NCI-H748 (cell line): ENCODE data around the gene ACSL6.

Experiments
- DNase-seq: peaks from one replicate; lab custom pipeline; 2025; ENCODE audit not compliant: unreplicated experiment; lab: John Stamatoyannopoulos, UW

Gene ACSL6

GRCh38 chr5:131984956-131985665 is 26.3 kb downstream of the ACSL6 start:
- no peak for DNase-seq

- no peak for DNase-seq
Observed at GRCh38 chr5:131983244-131983771, 28.1 kb downstream of the ACSL6 start.

- no peak for DNase-seq
Observed at GRCh38 chr5:131981516-131981915, 29.9 kb downstream of the ACSL6 start.

GRCh38 chr5:131980696-131981095 is 30.8 kb downstream of the ACSL6 start:
- no peak for DNase-seq

DNA sequence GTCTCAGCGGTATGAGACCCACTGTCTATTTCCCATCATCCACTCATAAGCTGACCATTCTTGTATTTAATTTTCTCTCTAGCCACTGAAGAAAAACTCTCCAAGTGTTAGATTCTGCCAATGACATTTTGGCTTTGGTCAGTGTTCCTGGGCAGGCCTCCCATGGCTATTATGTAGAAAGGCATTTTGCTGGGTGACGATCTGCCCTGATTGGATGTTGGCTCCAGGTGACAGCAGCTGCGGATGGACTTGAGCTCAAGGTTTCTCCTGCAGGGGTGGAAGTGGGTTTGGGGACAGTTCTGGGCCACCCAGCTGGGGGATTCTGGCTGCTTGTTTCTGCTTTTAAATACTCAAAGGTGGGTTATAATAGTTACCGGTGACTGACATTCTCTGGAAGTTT is 31.6 kb downstream of the ACSL6 start:
- DNase-seq: no peak

DNA sequence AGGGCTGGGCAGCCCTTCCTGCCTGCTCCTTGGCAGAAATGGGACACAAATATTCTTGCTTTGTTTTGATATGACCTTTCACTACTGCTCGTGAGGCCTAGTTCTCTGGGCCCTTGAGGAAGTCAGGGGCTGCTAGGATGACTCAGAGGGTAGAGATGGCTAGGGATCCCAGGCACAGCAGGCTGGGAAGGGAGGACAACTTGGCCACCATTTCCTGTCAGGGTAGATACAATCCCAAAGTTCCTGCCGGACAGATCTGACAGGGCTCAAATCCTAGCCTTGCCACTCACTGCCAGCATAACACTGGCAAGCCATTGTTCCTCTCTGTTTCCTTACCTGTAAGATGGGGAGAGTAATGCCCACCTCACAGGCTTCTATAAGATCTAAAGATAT is 34.2 kb downstream of the ACSL6 start:
- no peak for DNase-seq

- DNase-seq: no peak
Observed at GRCh38 chr5:131976414-131977211, 34.8 kb downstream of the ACSL6 start.

- no peak for DNase-seq
Observed at GRCh38 chr5:131974956-131975726, 36.3 kb downstream of the ACSL6 start.

DNA sequence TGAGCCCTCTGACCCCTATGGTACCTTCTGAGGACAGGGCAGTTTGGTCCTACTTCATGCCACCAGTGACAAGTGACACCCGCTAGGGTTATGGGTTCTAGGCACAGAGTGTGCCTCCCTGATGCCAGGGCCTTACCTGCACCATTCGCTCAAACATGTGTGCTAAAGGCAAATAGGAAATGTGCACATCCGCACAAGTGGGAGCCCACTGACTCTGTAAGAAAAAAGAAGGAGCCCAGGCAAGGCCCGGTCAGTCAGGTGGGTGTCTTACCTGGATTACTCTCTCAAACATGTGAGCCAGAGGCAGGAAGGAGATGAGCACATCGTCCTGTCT is 36.9 kb downstream of the ACSL6 start:
- DNase-seq: no peak

DNA sequence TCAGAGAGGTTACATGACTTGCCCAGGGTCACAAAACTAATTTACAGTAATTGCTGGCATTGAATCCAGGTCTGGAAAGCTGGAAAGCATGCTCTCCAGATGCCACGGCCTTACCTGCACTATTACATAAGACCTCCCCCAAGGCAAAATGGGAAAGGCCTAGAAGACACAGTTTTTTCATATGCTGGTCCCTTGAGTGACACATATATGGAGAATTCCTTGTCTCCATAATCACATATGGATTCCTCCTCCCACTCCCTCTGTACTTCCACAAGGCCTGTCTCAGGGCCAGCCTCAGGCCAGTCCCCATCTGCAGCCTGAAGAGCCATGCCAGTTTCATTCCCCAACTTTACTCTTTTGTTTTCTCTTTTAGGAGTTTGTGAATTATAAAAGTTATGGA is 37.4 kb downstream of the ACSL6 start:
- DNase-seq: no peak

DNA sequence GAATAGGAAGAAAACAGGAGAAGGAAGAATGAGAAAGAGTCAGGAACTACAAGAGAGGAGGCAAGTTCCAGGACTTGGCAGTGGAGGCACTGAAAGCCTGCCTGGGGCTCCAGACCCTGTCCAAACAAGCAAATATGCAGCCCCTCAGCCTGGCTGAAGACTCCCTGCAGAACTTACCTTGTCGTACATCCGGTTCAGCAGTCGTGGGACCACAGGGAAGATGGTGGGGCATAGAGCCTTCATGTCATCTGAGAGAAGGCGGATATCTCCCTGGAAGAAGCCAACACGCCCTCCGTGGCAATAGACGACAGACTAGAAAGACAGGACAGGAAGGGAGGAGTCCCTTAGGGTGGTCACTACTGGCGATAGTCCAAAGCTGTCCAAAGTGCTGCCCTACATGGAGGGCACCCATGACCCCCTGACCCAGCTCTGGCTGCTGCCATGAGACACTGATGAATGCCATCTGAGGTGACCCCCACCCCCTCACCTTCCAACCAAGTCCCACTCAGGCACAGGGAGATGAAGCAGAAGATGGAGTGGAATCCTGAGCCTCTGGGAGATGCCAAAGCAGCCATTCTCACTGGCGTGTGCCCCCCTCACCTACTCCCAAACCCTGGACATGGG is 38.3 kb downstream of the ACSL6 start:
- no peak for DNase-seq

DNA sequence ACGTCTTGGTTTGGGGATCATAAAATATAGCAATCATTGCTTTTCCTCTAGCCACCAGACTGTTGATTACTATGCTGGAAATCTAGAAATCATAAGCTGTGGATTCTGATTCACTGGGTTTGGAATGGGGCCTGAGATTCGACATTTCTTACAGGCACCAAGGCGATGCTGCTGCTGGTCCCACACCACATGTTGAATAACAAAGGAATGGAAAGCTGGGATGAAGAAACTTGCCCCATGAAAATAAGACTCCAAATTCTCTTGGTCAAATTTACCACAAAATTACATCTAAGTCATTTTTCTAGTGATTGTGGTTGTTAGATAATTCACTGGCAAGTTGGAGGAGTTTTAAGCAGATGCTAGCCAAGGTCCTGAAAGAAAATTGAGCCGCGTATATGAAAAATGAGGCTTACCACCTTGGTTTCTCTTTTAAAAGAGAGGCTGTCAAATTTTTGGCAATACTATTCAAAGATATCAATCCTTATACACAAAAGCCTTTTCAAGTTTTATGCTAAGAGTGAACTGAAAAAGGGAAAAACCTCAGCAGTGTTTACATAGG is 43.0 kb downstream of the ACSL6 start:
- DNase-seq: no peak

GRCh38 chr5:131966551-131966950 is 44.9 kb downstream of the ACSL6 start:
- DNase-seq: no peak

- no peak for DNase-seq
Observed at GRCh38 chr5:131965826-131966415, 45.5 kb downstream of the ACSL6 start.

DNA sequence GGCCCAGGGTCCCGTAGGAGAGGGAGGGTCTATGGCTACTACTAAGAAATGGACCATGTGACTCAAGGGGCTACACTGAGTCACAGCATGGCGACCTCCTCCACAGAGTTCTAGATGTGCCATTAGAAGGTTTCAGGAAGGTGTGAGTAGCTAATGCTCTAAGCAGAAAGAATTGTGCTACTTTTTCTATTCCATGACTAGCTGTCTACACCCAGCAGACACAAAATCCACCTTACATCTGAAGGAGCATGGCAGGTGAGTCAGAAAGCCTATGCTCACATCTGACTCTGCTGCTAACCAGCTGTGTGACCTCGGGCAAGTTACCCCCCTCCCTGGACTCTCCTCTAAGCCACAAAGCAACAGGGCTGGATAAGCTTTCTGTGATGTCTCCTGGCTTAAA is 51.6 kb downstream of the ACSL6 start:
- DNase-seq: no peak

DNA sequence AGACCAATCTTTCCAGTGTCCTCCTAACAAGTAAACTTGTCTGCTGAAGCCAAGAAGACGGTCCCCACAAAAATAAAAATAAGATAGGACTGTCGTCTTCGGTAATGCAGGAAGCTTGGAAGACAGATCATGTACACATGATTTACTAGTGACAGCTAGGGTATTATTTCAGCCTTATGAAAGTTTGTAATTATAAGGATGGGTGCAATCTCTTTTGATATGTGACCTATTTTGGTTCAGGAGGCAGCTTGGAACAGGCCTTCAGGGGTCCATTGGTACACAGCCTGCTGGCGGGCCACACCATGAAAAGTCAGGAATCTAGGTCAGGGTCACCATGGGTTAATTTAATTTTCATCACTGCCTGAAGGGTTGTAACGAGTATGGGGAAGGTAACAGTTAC is 52.3 kb downstream of the ACSL6 start:
- DNase-seq: no peak

GRCh38 chr5:131957721-131958441 is 53.6 kb downstream of the ACSL6 start:
- no peak for DNase-seq

DNA sequence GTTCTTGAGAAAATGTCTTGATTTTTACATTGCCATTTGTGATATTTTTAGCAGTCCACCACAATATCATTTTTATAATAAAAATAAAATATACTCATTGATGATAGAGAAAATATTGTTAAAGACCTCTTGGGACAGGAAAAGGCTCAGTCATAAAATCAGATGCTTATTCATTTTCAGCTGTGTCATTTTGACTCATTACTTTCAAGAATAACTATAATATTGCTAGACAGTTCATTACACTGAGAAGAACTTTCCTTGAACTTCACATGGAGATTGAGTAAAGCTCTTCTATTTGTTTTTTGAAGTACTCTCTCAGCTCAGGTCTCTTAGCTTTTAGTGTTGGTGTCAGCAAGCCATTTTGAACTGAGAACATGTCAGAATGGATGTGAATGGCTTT is 57.5 kb downstream of the ACSL6 start:
- DNase-seq: no peak

DNA sequence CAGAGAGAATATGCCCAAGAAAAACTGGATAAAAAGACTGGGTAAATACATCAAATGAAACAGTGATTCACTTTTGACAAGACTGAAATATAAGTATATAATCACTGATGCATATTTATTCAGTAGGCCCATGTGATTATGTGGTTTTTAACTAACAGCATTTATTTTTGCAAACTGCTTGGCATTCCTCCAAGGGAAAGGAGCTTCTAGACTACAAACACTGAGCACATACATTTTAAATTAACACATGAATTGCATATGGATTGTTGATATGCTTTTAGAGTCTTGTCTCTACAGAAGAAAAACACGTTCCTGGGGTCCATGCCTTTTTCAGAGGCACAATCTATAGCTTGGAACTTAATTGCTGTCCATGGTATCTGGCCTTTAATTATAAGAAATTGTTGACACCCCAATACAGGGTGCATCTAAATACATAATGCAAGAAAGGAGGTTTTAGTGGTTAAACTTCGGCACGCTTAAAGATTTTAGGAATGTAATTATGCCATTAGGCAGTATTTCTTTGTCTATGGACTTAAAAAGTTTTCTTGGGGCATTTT is 59.1 kb downstream of the ACSL6 start:
- DNase-seq: peak; percentile 56

- DNase-seq: no peak
Observed at GRCh38 chr5:131950706-131951105, 60.8 kb downstream of the ACSL6 start.
